ENCODE results near the gene ZNF699. TPM values are rescaled to one million over a fixed set of nuclear protein-coding genes. Genes with fewer than 3 reads are reported as not detected.
A peak's percentile ranks its signal among the peaks of the same experiment; 100 is the strongest.
"Not testable (repeated sequence)": the region's sequence is repeated elsewhere in the genome, so short reads cannot be mapped to it uniquely, and the experiment has no call there.

Gene ZNF699
- total RNA-seq, 1 experiment from 2014 or later, result 5.5 TPM

DNA sequence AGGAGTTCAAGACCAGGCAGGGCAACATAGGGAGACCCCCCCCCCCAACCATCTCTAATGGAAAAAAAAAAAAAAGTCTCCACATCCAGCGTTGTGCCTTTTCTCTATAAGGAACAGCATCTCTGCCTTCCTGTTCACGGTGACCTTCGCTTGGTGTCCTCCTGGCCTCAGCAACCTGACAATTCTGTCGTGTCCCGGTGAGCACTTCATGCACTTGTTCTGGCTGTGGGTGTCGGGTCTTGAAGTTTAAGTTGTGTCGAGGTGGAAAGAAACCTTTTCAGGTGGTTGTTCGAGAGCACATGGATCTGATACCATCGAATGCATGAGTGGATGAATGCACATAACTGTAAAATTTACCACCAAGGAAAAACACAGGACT is 14.9 kb upstream of the ZNF699 start:
- TSS peak; percentile 63 for BruUV-seq (replicated peaks)
- Histone ChIP-seq H3K27ac (ENCODE audit: low read depth, low read length, poor library complexity, severe bottlenecking) (peak overlapping the region; percentile 60), H3K9me3 (ENCODE audit: low read depth, low read length, poor library complexity, severe bottlenecking) (peaks cover 40% of the 10 kb centered on the region), H3K27me3 (replicated peaks; ENCODE audit: insufficient read depth, low read depth, low read length, poor library complexity) (no peaks in the 10 kb centered on the region), H3K36me3 (ENCODE audit: insufficient read depth, low read length, poor library complexity, severe bottlenecking) (peaks cover 16% of the 10 kb centered on the region), H3K4me3 (ENCODE audit: low read depth, low read length, poor library complexity, severe bottlenecking) (peak overlapping the region; percentile 57), H3K4me1 (ENCODE audit: insufficient read depth, low read length, poor library complexity, severe bottlenecking) (no peaks in the 10 kb centered on the region)
- TF ChIP-seq EZH2 (IDR thresholded peaks at IDR 0.05; ENCODE audit: borderline replicate concordance, low read depth, low read length, poor library complexity, severe bottlenecking), result no peak
- TF ChIP-seq, protein P1, sequence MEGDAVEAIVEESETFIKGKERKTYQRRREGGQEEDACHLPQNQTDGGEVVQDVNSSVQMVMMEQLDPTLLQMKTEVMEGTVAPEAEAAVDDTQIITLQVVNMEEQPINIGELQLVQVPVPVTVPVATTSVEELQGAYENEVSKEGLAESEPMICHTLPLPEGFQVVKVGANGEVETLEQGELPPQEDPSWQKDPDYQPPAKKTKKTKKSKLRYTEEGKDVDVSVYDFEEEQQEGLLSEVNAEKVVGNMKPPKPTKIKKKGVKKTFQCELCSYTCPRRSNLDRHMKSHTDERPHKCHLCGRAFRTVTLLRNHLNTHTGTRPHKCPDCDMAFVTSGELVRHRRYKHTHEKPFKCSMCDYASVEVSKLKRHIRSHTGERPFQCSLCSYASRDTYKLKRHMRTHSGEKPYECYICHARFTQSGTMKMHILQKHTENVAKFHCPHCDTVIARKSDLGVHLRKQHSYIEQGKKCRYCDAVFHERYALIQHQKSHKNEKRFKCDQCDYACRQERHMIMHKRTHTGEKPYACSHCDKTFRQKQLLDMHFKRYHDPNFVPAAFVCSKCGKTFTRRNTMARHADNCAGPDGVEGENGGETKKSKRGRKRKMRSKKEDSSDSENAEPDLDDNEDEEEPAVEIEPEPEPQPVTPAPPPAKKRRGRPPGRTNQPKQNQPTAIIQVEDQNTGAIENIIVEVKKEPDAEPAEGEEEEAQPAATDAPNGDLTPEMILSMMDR (conservative IDR thresholded peaks at IDR 0.05; ENCODE audit: low read depth, low read length), result no peak
- no peak for DNase-seq (ENCODE audit: low spot score)
- CTCF ChIA-PET, result no interaction called here
- intact Hi-C loops (cut with micrococcal nuclease; ENCODE audit: unreplicated experiment), result no loop called here
- POLR2A ChIA-PET (ENCODE audit: low non-redundant PET), result no interaction called here

GRCh38 chr19:9323919-9324583 is 14.4 kb upstream of the ZNF699 start, which contains the start of gene ZNF559:
ZNF559 (plus strand) TSS chr19:9324179; CDS start chr19:9338550, 14,371 bp downstream.
- BruUV-seq (replicated peaks), result no TSS peak
- H3K36me3 ChIP-seq (ENCODE audit: insufficient read depth, low read length, poor library complexity, severe bottlenecking), result peaks cover 16% of the 10 kb centered on the region
- peak within 1 kb of the TSS; percentile 60 for H3K27ac ChIP-seq (ENCODE audit: low read depth, low read length, poor library complexity, severe bottlenecking)
- peaks cover 35% of the 10 kb centered on the region for H3K9me3 ChIP-seq (ENCODE audit: low read depth, low read length, poor library complexity, severe bottlenecking)
- peak; percentile 96 for DNase-seq (ENCODE audit: low spot score)
- H3K4me3 ChIP-seq (ENCODE audit: low read depth, low read length, poor library complexity, severe bottlenecking), result peak within 1 kb of the TSS; percentile 57
- no peak for TF ChIP-seq EZH2 (IDR thresholded peaks at IDR 0.05; ENCODE audit: borderline replicate concordance, low read depth, low read length, poor library complexity, severe bottlenecking)
- TF ChIP-seq, protein P1 (conservative IDR thresholded peaks at IDR 0.05; ENCODE audit: low read depth, low read length), result peak; percentile 43
- ChIA-PET POLR2A (ENCODE audit: low non-redundant PET) (interaction anchor here (0.8 kb wide), 1 partner anchor 9 kb away, joined by 3 read pairs; no protein-coding TSS in a partner anchor), CTCF (no interaction called here)
- H3K27me3 ChIP-seq (replicated peaks; ENCODE audit: insufficient read depth, low read depth, low read length, poor library complexity), result no peaks in the 10 kb centered on the region
- H3K4me1 ChIP-seq (ENCODE audit: insufficient read depth, low read length, poor library complexity, severe bottlenecking), result no peaks in the 10 kb centered on the region
- intact Hi-C loops (cut with micrococcal nuclease; ENCODE audit: unreplicated experiment), result no loop called here

- H3K36me3 ChIP-seq (ENCODE audit: insufficient read depth, low read length, poor library complexity, severe bottlenecking), result peaks cover 16% of the 10 kb centered on the region
These were observed 13.9 kb upstream of the ZNF699 start for GRCh38 chr19:9323557-9323918.

DNA sequence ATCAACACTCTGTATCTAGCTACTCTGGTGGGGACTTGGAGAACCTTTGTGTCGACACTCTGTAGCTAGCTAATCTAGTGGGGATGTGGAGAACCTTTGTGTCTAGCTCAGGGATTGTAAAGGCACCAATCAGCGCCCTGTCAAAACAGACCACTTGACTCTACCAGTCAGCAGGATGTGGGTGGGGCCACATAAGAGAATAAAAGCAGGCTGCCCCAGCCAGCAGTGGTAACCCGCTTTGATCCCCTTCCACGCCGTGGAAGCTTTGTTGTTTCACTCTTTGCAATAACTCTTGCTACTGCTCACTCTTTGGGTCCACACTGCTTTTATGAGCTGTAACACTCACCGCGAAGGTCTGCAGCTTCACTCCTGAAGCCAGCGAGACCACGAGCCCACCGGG is 12.6 kb upstream of the ZNF699 start:
- DNase-seq (ENCODE audit: low spot score); BruUV-seq (replicated peaks); POLR2A ChIA-PET (ENCODE audit: low non-redundant PET); H3K4me3 ChIP-seq (ENCODE audit: low read depth, low read length, poor library complexity, severe bottlenecking); H3K27me3 ChIP-seq (replicated peaks; ENCODE audit: insufficient read depth, low read depth, low read length, poor library complexity); CTCF ChIA-PET; H3K36me3 ChIP-seq (ENCODE audit: insufficient read depth, low read length, poor library complexity, severe bottlenecking); H3K4me1 ChIP-seq (ENCODE audit: insufficient read depth, low read length, poor library complexity, severe bottlenecking); intact Hi-C loops (cut with micrococcal nuclease; ENCODE audit: unreplicated experiment); H3K27ac ChIP-seq (ENCODE audit: low read depth, low read length, poor library complexity, severe bottlenecking): not testable (repeated sequence)
- peaks cover 20% of the 10 kb centered on the region for H3K9me3 ChIP-seq (ENCODE audit: low read depth, low read length, poor library complexity, severe bottlenecking)

More at GRCh38 chr19:9323557-9323918, 13.9 kb upstream of the ZNF699 start:
- CTCF ChIA-PET, result no interaction called here
- intact Hi-C loops (cut with micrococcal nuclease; ENCODE audit: unreplicated experiment), result no loop called here
- BruUV-seq (replicated peaks), result no TSS peak
- Histone ChIP-seq H3K4me1 (ENCODE audit: insufficient read depth, low read length, poor library complexity, severe bottlenecking) (no peaks in the 10 kb centered on the region), H3K4me3 (ENCODE audit: low read depth, low read length, poor library complexity, severe bottlenecking) (peak overlapping the region; percentile 57), H3K27me3 (replicated peaks; ENCODE audit: insufficient read depth, low read depth, low read length, poor library complexity) (no peaks in the 10 kb centered on the region), H3K27ac (ENCODE audit: low read depth, low read length, poor library complexity, severe bottlenecking) (peak overlapping the region; percentile 60), H3K9me3 (ENCODE audit: low read depth, low read length, poor library complexity, severe bottlenecking) (peaks cover 31% of the 10 kb centered on the region)
- TF ChIP-seq, protein P1 (conservative IDR thresholded peaks at IDR 0.05; ENCODE audit: low read depth, low read length), result no peak
- no peak for TF ChIP-seq EZH2 (IDR thresholded peaks at IDR 0.05; ENCODE audit: borderline replicate concordance, low read depth, low read length, poor library complexity, severe bottlenecking)
- peak; percentile 81 for DNase-seq (ENCODE audit: low spot score)
- POLR2A ChIA-PET (ENCODE audit: low non-redundant PET), result interaction anchor here (0.8 kb wide), 1 partner anchor 9 kb away, joined by 3 read pairs; no protein-coding TSS in a partner anchor

DNA sequence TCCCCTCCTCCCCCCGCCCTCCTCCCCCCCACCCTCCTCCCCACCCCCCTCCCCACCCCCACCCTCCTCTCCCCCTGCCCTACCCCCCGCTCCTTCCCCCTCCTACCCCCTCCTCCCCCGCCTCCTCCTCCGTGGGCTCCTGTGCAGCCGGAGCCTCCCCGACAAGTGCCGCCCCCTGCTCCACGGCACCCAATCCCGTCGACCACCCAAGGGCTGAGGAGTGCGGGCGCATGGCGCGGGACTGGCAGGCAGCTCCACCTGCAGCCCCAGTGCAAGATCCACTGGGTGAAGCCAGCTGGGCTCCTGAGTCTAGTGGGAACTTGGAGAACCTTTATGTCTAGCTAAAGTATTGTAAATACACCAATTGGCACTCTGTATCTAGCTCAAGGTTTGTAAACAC is 12.1 kb upstream of the ZNF699 start:
- DNase-seq (ENCODE audit: low spot score); CTCF ChIA-PET; H3K4me3 ChIP-seq (ENCODE audit: low read depth, low read length, poor library complexity, severe bottlenecking); H3K36me3 ChIP-seq (ENCODE audit: insufficient read depth, low read length, poor library complexity, severe bottlenecking); H3K4me1 ChIP-seq (ENCODE audit: insufficient read depth, low read length, poor library complexity, severe bottlenecking); intact Hi-C loops (cut with micrococcal nuclease; ENCODE audit: unreplicated experiment); H3K27ac ChIP-seq (ENCODE audit: low read depth, low read length, poor library complexity, severe bottlenecking); H3K27me3 ChIP-seq (replicated peaks; ENCODE audit: insufficient read depth, low read depth, low read length, poor library complexity); BruUV-seq (replicated peaks): not testable (repeated sequence)
- POLR2A ChIA-PET (ENCODE audit: low non-redundant PET), result interaction anchor here (0.6 kb wide), 1 partner anchor 15 kb away, joined by 4 read pairs; no protein-coding TSS in a partner anchor
- peaks cover 20% of the 10 kb centered on the region for H3K9me3 ChIP-seq (ENCODE audit: low read depth, low read length, poor library complexity, severe bottlenecking)
